HCT116 (cell line): ENCODE measurements around the gene FBXO30. TPM values are rescaled to one million over a fixed set of nuclear protein-coding genes. Genes with fewer than 3 reads are reported as not detected.

Experiments
- ATAC-seq: fragments of 200-7000 bp; cut with Tn5 transposase; 2 replicates; pipeline ENCODE4 v1.9.1; 2020; ENCODE audit warnings: mild to moderate bottlenecking, moderate library complexity
- BruUV-seq: library from RNA; stranded (reverse); fragments of 400-500 nt; replicated peaks from 2 replicates; lab custom pipeline; 2021; lab: Mats Ljungman, UMichigan
- CTCF ChIA-PET: fragments of 300-600 bp; sonication (Branson Sonifier 250); formaldehyde crosslinking; loops from one replicate; lab custom pipeline; 2021; ENCODE audit warnings: antibody characterized with exemption; lab: Charles Lee
- POLR2A ChIA-PET: fragments of 300-600, 350-600 bp; sonication (Branson Sonifier 250); formaldehyde crosslinking; loops from one replicate; lab custom pipeline; 2021; ENCODE audit warnings: antibody characterized with exemption; lab: Charles Lee
- RAD21 ChIA-PET, 2 experiments: fragments of 300-600 bp; sonication (Branson Sonifier 250); formaldehyde crosslinking; loops; one replicate each; lab custom pipeline; 2023; ENCODE audit warnings: low total read pairs in 2 of 2; ENCODE audit not compliant: uncharacterized antibody in 2 of 2, unreplicated experiment in 2 of 2, low non-redundant PET in 1 of 2; lab: Charles Lee
- DNase-seq: peaks from one replicate; pipeline ENCODE4 v3.0.0-alpha.2; 2010; ENCODE audit warnings: low read depth, low spot score
- H2AFZ ChIP-seq: fragments of 200-600 bp; shearing (Covaris generic), sonication (generic); 2 replicates; pipeline ENCODE4 v1.6.1; 2017; ENCODE audit warnings: low read depth, mixed run types, mixed read lengths, antibody characterized with exemption, low read length; ENCODE audit not compliant: poor library complexity, severe bottlenecking
- H3K27ac ChIP-seq: 2 replicates; pipeline ENCODE4 v1.5.1; 2012; ENCODE audit warnings: low read depth, low read length
- H3K27me3 ChIP-seq: fragments of 200-600 bp; sonication (generic); 2 replicates; pipeline ENCODE4 v1.6.1; 2016; ENCODE audit warnings: mixed run types, low read length, mixed read lengths; ENCODE audit not compliant: insufficient read depth
- H3K36me3 ChIP-seq, 2 experiments: fragments of 200-500 bp in 1 of 2; fragments of 200-600 bp in 1 of 2; sonication (Bioruptor generic) in 1 of 2; sonication (generic) in 1 of 2; 2 replicates each; pipeline versions ENCODE4 v1.5.1 to v1.6.1; 2014 to 2016; ENCODE audit warnings: low read length in 2 of 2, inconsistent platforms in 1 of 2, mixed read lengths in 1 of 2, mixed run types in 1 of 2; ENCODE audit not compliant: insufficient read depth in 2 of 2, control insufficient read depth in 1 of 2
- H3K4me1 ChIP-seq, 2 experiments: fragments of 200-600 bp in 1 of 2; sonication (generic) in 1 of 2; 2 replicates each; pipeline versions ENCODE4 v1.5.1 to v1.6.1; 2012 to 2017; ENCODE audit warnings: low read length in 2 of 2, inconsistent platforms in 1 of 2, mild to moderate bottlenecking in 1 of 2, mixed read lengths in 1 of 2, mixed run types in 1 of 2, moderate library complexity in 1 of 2; ENCODE audit not compliant: insufficient read depth in 2 of 2, control insufficient read depth in 1 of 2
- H3K4me2 ChIP-seq: fragments of 200-600 bp; sonication (generic); 2 replicates; pipeline ENCODE4 v1.6.1; 2017; ENCODE audit warnings: mixed run types, low read length, mixed read lengths
- H3K4me3 ChIP-seq, 2 experiments: fragments of 200-600 bp in 1 of 2; sonication (generic) in 1 of 2; replicated peaks in 1 of 2; 2 replicates each; pipeline ENCODE4 v1.5.1; 2011 to 2016; ENCODE audit warnings: low read length in 2 of 2, control low read depth in 1 of 2, low read depth in 1 of 2, mild to moderate bottlenecking in 1 of 2, mixed read lengths in 1 of 2, mixed run types in 1 of 2
- H3K79me2 ChIP-seq: fragments of 200-600 bp; sonication (generic); 2 replicates; pipeline ENCODE4 v1.6.1; 2017; ENCODE audit warnings: mild to moderate bottlenecking, mixed run types, low read length, moderate library complexity, mixed read lengths; ENCODE audit not compliant: insufficient read depth
- H3K9ac ChIP-seq: fragments of 200-600 bp; sonication (generic); 2 replicates; pipeline ENCODE4 v1.6.1; 2016; ENCODE audit warnings: low read length, mixed read lengths
- H3K9me2 ChIP-seq: fragments of 200-600 bp; sonication (generic), shearing (Covaris generic); 2 replicates; pipeline ENCODE4 v1.6.1; 2017; ENCODE audit warnings: mixed run types, mild to moderate bottlenecking, moderate library complexity; ENCODE audit not compliant: insufficient read depth
- H3K9me3 ChIP-seq, 2 experiments: fragments of 200-500 bp in 1 of 2; fragments of 200-600 bp in 1 of 2; sonication (Bioruptor generic) in 1 of 2; sonication (generic) in 1 of 2; 2 replicates each; pipeline ENCODE4 v1.6.1; 2014 to 2017; ENCODE audit warnings: low read length in 2 of 2, mixed read lengths in 2 of 2, inconsistent platforms in 1 of 2, low read depth in 1 of 2, mild to moderate bottlenecking in 1 of 2, mixed run types in 1 of 2, moderate library complexity in 1 of 2; ENCODE audit not compliant: control insufficient read depth in 1 of 2, insufficient read depth in 1 of 2
- H4K20me1 ChIP-seq: fragments of 200-600 bp; sonication (generic), shearing (Covaris generic); 2 replicates; pipeline ENCODE4 v1.6.1; 2017; ENCODE audit warnings: mixed run types, mild to moderate bottlenecking, moderate library complexity; ENCODE audit not compliant: insufficient read depth
- CBX3 ChIP-seq: IDR thresholded peaks from 2 replicates; pipeline ENCODE4 v1.6.1; 2012; ENCODE audit warnings: low read depth
- EGR1 ChIP-seq: IDR thresholded peaks from 2 replicates; pipeline ENCODE4 v1.6.1; 2012; ENCODE audit warnings: low read depth
- ELF1 ChIP-seq: IDR thresholded peaks from 2 replicates; pipeline ENCODE4 v1.6.1; 2012; ENCODE audit warnings: low read depth, borderline replicate concordance
- EZH2 ChIP-seq: fragments of 200-600 bp; sonication (generic); IDR thresholded peaks from 2 replicates; pipeline ENCODE4 v1.6.1; 2017; ENCODE audit warnings: antibody characterized with exemption, mixed run types
- EZH2phosphoT487 ChIP-seq: fragments of 200-600 bp; IDR thresholded peaks from 2 replicates; pipeline ENCODE4 v1.6.1; 2018; ENCODE audit warnings: antibody characterized with exemption, borderline replicate concordance
- FOSL1 ChIP-seq: IDR thresholded peaks from 2 replicates; pipeline ENCODE4 v1.6.1; 2012; ENCODE audit warnings: low read depth
- JUND ChIP-seq: IDR thresholded peaks from 2 replicates; pipeline ENCODE4 v1.6.1; 2012
- MAX ChIP-seq: IDR thresholded peaks from 2 replicates; pipeline ENCODE4 v1.6.1; 2012
- SIN3A ChIP-seq: IDR thresholded peaks from 2 replicates; pipeline ENCODE4 v1.6.1; 2012; ENCODE audit warnings: low read depth
- SP1 ChIP-seq: IDR thresholded peaks from 2 replicates; pipeline ENCODE4 v1.6.1; 2012; ENCODE audit warnings: low read depth
- SRF ChIP-seq: IDR thresholded peaks from 2 replicates; pipeline ENCODE4 v1.6.1; 2012; ENCODE audit warnings: low read depth
- TCF7L2 ChIP-seq: IDR thresholded peaks from 2 replicates; pipeline ENCODE4 v1.7.0; 2011; ENCODE audit warnings: borderline replicate concordance, inconsistent platforms; ENCODE audit not compliant: insufficient read depth, insufficient read length; ENCODE audit errors: extremely low read depth
- YY1 ChIP-seq: IDR thresholded peaks from 2 replicates; pipeline ENCODE4 v1.6.1; 2011; ENCODE audit warnings: low read length, low read depth, moderate library complexity, mild to moderate bottlenecking; ENCODE audit not compliant: insufficient replicate concordance; ENCODE audit errors: extremely low read depth
- ZNF274 ChIP-seq: fragments of 200-500 bp; sonication (Bioruptor generic); IDR thresholded peaks from 2 replicates; pipeline ENCODE4 v1.6.1; 2014; ENCODE audit warnings: mild to moderate bottlenecking, low read depth, low read length, inconsistent platforms
- intact Hi-C: fragments of 100-400 bp; cut with micrococcal nuclease; formaldehyde crosslinking; loops from 2 replicates; pipeline ENCODE4 v1.10.0; 2022
- total RNA-seq: library from RNA; stranded (reverse); gene quantifications from one replicate; pipeline ENCODE4 v1.2.1, GENCODE V29; 2021; ENCODE audit not compliant: unreplicated experiment
- TF ChIP-seq, protein P1 (sequence below): IDR thresholded peaks from 2 replicates; pipeline ENCODE4 v1.6.1; 2012
- TF ChIP-seq, protein P2 (sequence below), 3 experiments: fragments of 200-600 bp in 1 of 3; sonication (generic) in 1 of 3; IDR thresholded peaks in 2 of 3; conservative IDR thresholded peaks in 1 of 3; 2 replicates each; pipeline ENCODE4 v1.5.1; 2012 to 2017; ENCODE audit warnings: low read depth in 2 of 3, low read length in 2 of 3, antibody characterized with exemption in 1 of 3, borderline replicate concordance in 1 of 3, control low read depth in 1 of 3, mild to moderate bottlenecking in 1 of 3, mixed read lengths in 1 of 3, mixed run types in 1 of 3, moderate library complexity in 1 of 3; ENCODE audit not compliant: insufficient read depth in 1 of 3

Gene FBXO30
- total RNA-seq, 1 experiment from 2014 or later: 9.1 TPM

- H3K27me3 ChIP-seq: no peaks in the 10 kb centered on the region
- H3K9ac ChIP-seq: no peak overlapping the region
- H3K4me1 ChIP-seq: peaks cover 0 to 13% of the 10 kb centered on the region in 2 experiments; a peak in 1 of 4 replicates
- no peak overlapping the region for H2AFZ ChIP-seq
- H4K20me1 ChIP-seq: no peaks in the 10 kb centered on the region
- CTCF ChIA-PET: no interaction called here
- ATAC-seq: no peak
- RAD21 ChIA-PET: no interaction called here
- no peak overlapping the region for H3K4me2 ChIP-seq
- H3K79me2 ChIP-seq: peaks cover 5% of the 10 kb centered on the region
- H3K27ac ChIP-seq: no peak overlapping the region
- TF ChIP-seq JUND: no peak
- TF ChIP-seq ZNF274: no peak
- TF ChIP-seq SP1: no peak
- TF ChIP-seq EZH2: no peak
- TF ChIP-seq, protein P1, sequence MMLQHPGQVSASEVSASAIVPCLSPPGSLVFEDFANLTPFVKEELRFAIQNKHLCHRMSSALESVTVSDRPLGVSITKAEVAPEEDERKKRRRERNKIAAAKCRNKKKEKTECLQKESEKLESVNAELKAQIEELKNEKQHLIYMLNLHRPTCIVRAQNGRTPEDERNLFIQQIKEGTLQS: no peak
- no peak for TF ChIP-seq ELF1
- TF ChIP-seq SRF: no peak
- TF ChIP-seq, protein P2, sequence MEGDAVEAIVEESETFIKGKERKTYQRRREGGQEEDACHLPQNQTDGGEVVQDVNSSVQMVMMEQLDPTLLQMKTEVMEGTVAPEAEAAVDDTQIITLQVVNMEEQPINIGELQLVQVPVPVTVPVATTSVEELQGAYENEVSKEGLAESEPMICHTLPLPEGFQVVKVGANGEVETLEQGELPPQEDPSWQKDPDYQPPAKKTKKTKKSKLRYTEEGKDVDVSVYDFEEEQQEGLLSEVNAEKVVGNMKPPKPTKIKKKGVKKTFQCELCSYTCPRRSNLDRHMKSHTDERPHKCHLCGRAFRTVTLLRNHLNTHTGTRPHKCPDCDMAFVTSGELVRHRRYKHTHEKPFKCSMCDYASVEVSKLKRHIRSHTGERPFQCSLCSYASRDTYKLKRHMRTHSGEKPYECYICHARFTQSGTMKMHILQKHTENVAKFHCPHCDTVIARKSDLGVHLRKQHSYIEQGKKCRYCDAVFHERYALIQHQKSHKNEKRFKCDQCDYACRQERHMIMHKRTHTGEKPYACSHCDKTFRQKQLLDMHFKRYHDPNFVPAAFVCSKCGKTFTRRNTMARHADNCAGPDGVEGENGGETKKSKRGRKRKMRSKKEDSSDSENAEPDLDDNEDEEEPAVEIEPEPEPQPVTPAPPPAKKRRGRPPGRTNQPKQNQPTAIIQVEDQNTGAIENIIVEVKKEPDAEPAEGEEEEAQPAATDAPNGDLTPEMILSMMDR (IDR thresholded peaks at IDR 0.05 in 2 of 3, conservative IDR thresholded peaks at IDR 0.05 in 1 of 3; ENCODE audit: borderline replicate concordance in 1 of 3, insufficient read depth in 1 of 3, low read depth in 2 of 3, low read length in 2 of 3): no peak
- TF ChIP-seq SIN3A: no peak
- no peak for TF ChIP-seq FOSL1
- TF ChIP-seq EZH2phosphoT487: no peak
- TF ChIP-seq CBX3: no peak
- no peak for TF ChIP-seq TCF7L2
- no peak for TF ChIP-seq YY1
- TF ChIP-seq EGR1: no peak
- TF ChIP-seq MAX: no peak
- TF ChIP-seq, all 23 proteins: peak for 0
- Histone ChIP-seq H3K36me3 (no peaks in the 10 kb centered on the region), H3K9me2 (no peaks in the 10 kb centered on the region), H3K4me3 (no peak overlapping the region), H3K9me3 (no peaks in the 10 kb centered on the region)
- BruUV-seq: no TSS peak
- DNase-seq: no peak
- POLR2A ChIA-PET: no interaction called here
- intact Hi-C loops: no loop called here
Measured at GRCh38 chr6:145818796-145819195, 4.2 kb upstream of the FBXO30 start.
